Measurements from ENCODE around the gene GRIN1.

GRIN1 gene

GRCh38 chr9:137138722-137139467, at the start of gene GRIN1:
TSS of gene GRIN1 (plus strand) at chr9:137139154. CDS start at chr9:137139487, 333 bp downstream.
- TF ChIP-seq POLR2A (IDR thresholded peaks at IDR 0.05; ENCODE audit: low read length) (no peak), GATA1 (IDR thresholded peaks at IDR 0.05; ENCODE audit: low read depth, low read length) (no peak)
- DNase-seq = peak; percentile 55 to 64

GRCh38 chr9:137089232-137089947, 49.6 kb upstream of the GRIN1 start:
- TF ChIP-seq GATA1 (IDR thresholded peaks at IDR 0.05; ENCODE audit: low read depth, low read length) (no peak), POLR2A (IDR thresholded peaks at IDR 0.05; ENCODE audit: low read length) (no peak)
- DNase-seq = no peak

GRCh38 chr9:137095664-137096517, 43.1 kb upstream of the GRIN1 start:
- DNase-seq = peak in 1 of 2 experiments; percentile 25
- TF ChIP-seq POLR2A (IDR thresholded peaks at IDR 0.05; ENCODE audit: low read length) = no peak
- no peak for TF ChIP-seq GATA1 (IDR thresholded peaks at IDR 0.05; ENCODE audit: low read depth, low read length)

GRCh38 chr9:137096785-137097546, 42.0 kb upstream of the GRIN1 start:
- no peak for TF ChIP-seq POLR2A (IDR thresholded peaks at IDR 0.05; ENCODE audit: low read length)
- no peak for TF ChIP-seq GATA1 (IDR thresholded peaks at IDR 0.05; ENCODE audit: low read depth, low read length)

GRCh38 chr9:137097761-137098462, 41.0 kb upstream of the GRIN1 start:
- TF ChIP-seq POLR2A (IDR thresholded peaks at IDR 0.05; ENCODE audit: low read length) (no peak), GATA1 (IDR thresholded peaks at IDR 0.05; ENCODE audit: low read depth, low read length) (no peak)
- no peak for DNase-seq

More at GRCh38 chr9:137096785-137097546, 42.0 kb upstream of the GRIN1 start:
- no peak for DNase-seq

- TF ChIP-seq POLR2A (IDR thresholded peaks at IDR 0.05; ENCODE audit: low read length) (no peak), GATA1 (IDR thresholded peaks at IDR 0.05; ENCODE audit: low read depth, low read length) (no peak)
- DNase-seq = no peak
Measured at GRCh38 chr9:137099231-137099630, 39.7 kb upstream of the GRIN1 start.

- no peak for TF ChIP-seq GATA1 (IDR thresholded peaks at IDR 0.05; ENCODE audit: low read depth, low read length)
- no peak for TF ChIP-seq POLR2A (IDR thresholded peaks at IDR 0.05; ENCODE audit: low read length)
- no peak for DNase-seq
Measured at GRCh38 chr9:137103206-137103999, 35.6 kb upstream of the GRIN1 start.

GRCh38 chr9:137105814-137106661, 32.9 kb upstream of the GRIN1 start:
- no peak for DNase-seq

GRCh38 chr9:137106662-137107250, 32.2 kb upstream of the GRIN1 start:
- DNase-seq = no peak
- no peak for TF ChIP-seq POLR2A (IDR thresholded peaks at IDR 0.05; ENCODE audit: low read length)
- TF ChIP-seq GATA1 (IDR thresholded peaks at IDR 0.05; ENCODE audit: low read depth, low read length) = no peak

More at GRCh38 chr9:137105814-137106661, 32.9 kb upstream of the GRIN1 start:
- no peak for TF ChIP-seq POLR2A (IDR thresholded peaks at IDR 0.05; ENCODE audit: low read length)
- TF ChIP-seq GATA1 (IDR thresholded peaks at IDR 0.05; ENCODE audit: low read depth, low read length) = no peak

- DNase-seq = no peak
- TF ChIP-seq GATA1 (IDR thresholded peaks at IDR 0.05; ENCODE audit: low read depth, low read length) (no peak), POLR2A (IDR thresholded peaks at IDR 0.05; ENCODE audit: low read length) (no peak)
Measured at GRCh38 chr9:137107312-137107921, 31.5 kb upstream of the GRIN1 start.
